GM23338 (cell line): ENCODE measurements around the gene PPP2R5C. TPM values are rescaled to one million over a fixed set of nuclear protein-coding genes. Genes with fewer than 3 reads are reported as not detected.

ENCODE experiments used
- ATAC-seq: fragments of 200-7000 bp; cut with Tn5 transposase; 3 replicates; pipeline ENCODE4 v1.9.1; 2020
- DNase-seq: peaks from one replicate; pipeline ENCODE4 v3.0.0-alpha.2; 2015; ENCODE audit warnings: low spot score
- H2AFZ ChIP-seq: fragments of 200-600 bp; sonication (generic); 2 replicates; pipeline ENCODE4 v1.8.0; 2016; ENCODE audit warnings: antibody characterized with exemption, mild to moderate bottlenecking, moderate library complexity
- H3F3A ChIP-seq: fragments of 200-600 bp; sonication (generic); replicated peaks from 2 replicates; pipeline ENCODE4 v1.8.0; 2017; ENCODE audit warnings: antibody characterized with exemption, mixed run types, low read depth
- H3K27ac ChIP-seq: fragments of 200-600 bp; sonication (generic); 2 replicates; pipeline ENCODE4 v1.6.1; 2016; ENCODE audit warnings: low read depth
- H3K27me3 ChIP-seq: fragments of 200-600 bp; sonication (generic); 2 replicates; pipeline ENCODE4 v1.8.0; 2016; ENCODE audit warnings: mild to moderate bottlenecking, mixed run types, moderate library complexity; ENCODE audit not compliant: insufficient read depth
- H3K36me3 ChIP-seq: fragments of 200-600 bp; sonication (generic); 2 replicates; pipeline ENCODE4 v1.8.0; 2016; ENCODE audit warnings: mild to moderate bottlenecking; ENCODE audit not compliant: insufficient read depth
- H3K4me1 ChIP-seq: fragments of 200-600 bp; sonication (generic); 2 replicates; pipeline ENCODE4 v1.8.0; 2016; ENCODE audit warnings: mild to moderate bottlenecking, moderate library complexity; ENCODE audit not compliant: insufficient read depth
- H3K4me2 ChIP-seq: fragments of 200-600 bp; sonication (generic); 2 replicates; pipeline ENCODE4 v1.7.1; 2017; ENCODE audit warnings: mixed run types
- H3K4me3 ChIP-seq: fragments of 200-600 bp; sonication (generic); 2 replicates; pipeline ENCODE4 v1.6.1; 2016; ENCODE audit warnings: mixed run types
- H3K79me2 ChIP-seq: fragments of 200-600 bp; sonication (generic); replicated peaks from 2 replicates; pipeline ENCODE4 v1.8.0; 2017; ENCODE audit warnings: mild to moderate bottlenecking; ENCODE audit not compliant: insufficient read depth
- H3K9me2 ChIP-seq: fragments of 200-600 bp; sonication (generic); 2 replicates; pipeline ENCODE4 v1.8.0; 2017; ENCODE audit not compliant: insufficient read depth
- H4K20me1 ChIP-seq: fragments of 200-600 bp; sonication (generic); replicated peaks from 2 replicates; pipeline ENCODE4 v1.8.0; 2017; ENCODE audit warnings: mild to moderate bottlenecking; ENCODE audit not compliant: insufficient read depth
- H3K27ac Mint-ChIP-seq: 2 replicates; pipeline ENCODE4 v1.8.0; 2020; ENCODE audit warnings: inconsistent platforms, mild to moderate bottlenecking, moderate library complexity, mixed read lengths
- H3K27me3 Mint-ChIP-seq: 3 replicates; pipeline ENCODE4 v1.8.0; 2022; ENCODE audit warnings: low read depth, mild to moderate bottlenecking, moderate library complexity, mixed read lengths, inconsistent platforms; ENCODE audit not compliant: insufficient read depth, poor library complexity
- H3K36me3 Mint-ChIP-seq: 3 replicates; pipeline ENCODE4 v1.8.0; 2021; ENCODE audit warnings: low read depth, mild to moderate bottlenecking, inconsistent platforms, moderate library complexity, mixed read lengths
- H3K4me1 Mint-ChIP-seq: 3 replicates; pipeline ENCODE4 v1.8.0; 2020; ENCODE audit warnings: mild to moderate bottlenecking, inconsistent platforms, mixed read lengths
- H3K4me3 Mint-ChIP-seq: 3 replicates; pipeline ENCODE4 v1.8.0; 2021; ENCODE audit warnings: moderate library complexity, mild to moderate bottlenecking, inconsistent platforms, mixed read lengths
- H3K9me3 Mint-ChIP-seq: 3 replicates; pipeline ENCODE4 v1.8.0; 2020; ENCODE audit warnings: moderate library complexity, mild to moderate bottlenecking, inconsistent platforms, mixed read lengths
- CREB1 ChIP-seq: fragments of 250-450 bp; sonication (Bioruptor Pico); IDR thresholded peaks from 2 replicates; pipeline ENCODE4 v1.5.0; 2020; ENCODE audit warnings: low read depth, mild to moderate bottlenecking, moderate library complexity
- CTCF ChIP-seq, 2 experiments: fragments of 200-600 bp in 1 of 2; sonication (generic) in 1 of 2; conservative IDR thresholded peaks; 2 replicates each; pipeline versions ENCODE4 v1.5.1 to v1.6.1; 2016 to 2017; ENCODE audit warnings: antibody characterized with exemption in 2 of 2, low read depth in 2 of 2, mild to moderate bottlenecking in 2 of 2, moderate library complexity in 1 of 2
- EZH2 ChIP-seq: fragments of 200-600 bp; sonication (generic); IDR thresholded peaks from one replicate; pipeline ENCODE4 v1.8.0; 2017; ENCODE audit warnings: antibody characterized with exemption, mild to moderate bottlenecking, low read depth; ENCODE audit not compliant: unreplicated experiment
- EZH2phosphoT487 ChIP-seq: fragments of 200-600 bp; sonication (generic); IDR thresholded peaks from one replicate; pipeline ENCODE4 v1.8.1; 2018; ENCODE audit warnings: antibody characterized with exemption; ENCODE audit not compliant: unreplicated experiment
- JUNB ChIP-seq: IDR thresholded peaks from one replicate; pipeline ENCODE4 v1.6.1; 2016; ENCODE audit warnings: antibody characterized with exemption; ENCODE audit not compliant: unreplicated experiment
- NANOG ChIP-seq: IDR thresholded peaks from 2 replicates; pipeline ENCODE4 v1.6.1; 2016; ENCODE audit warnings: antibody characterized with exemption, borderline replicate concordance
- POLR2AphosphoS5 ChIP-seq: IDR thresholded peaks from 2 replicates; pipeline ENCODE4 v1.6.1; 2016; ENCODE audit warnings: antibody characterized with exemption, low read depth
- REST ChIP-seq: IDR thresholded peaks from one replicate; pipeline ENCODE4 v1.6.1; 2018; ENCODE audit warnings: antibody characterized with exemption; ENCODE audit not compliant: unreplicated experiment
- ZNF114 ChIP-seq: fragments of 250-450 bp; sonication (Bioruptor Pico); IDR thresholded peaks from 2 replicates; pipeline ENCODE4 v1.5.0; 2020; ENCODE audit warnings: mild to moderate bottlenecking, moderate library complexity
- ZNF331 ChIP-seq: fragments of 250-450 bp; sonication (Bioruptor Pico); IDR thresholded peaks from 2 replicates; pipeline ENCODE4 v1.5.0; 2020; ENCODE audit warnings: low read depth, mild to moderate bottlenecking, moderate library complexity
- polyA plus RNA-seq: library from polyadenylated mRNA; unstranded; fragments of >200 nt; fragmentation: Nextera tagmentation; extraction: Ambion mirVana; gene quantifications from 2 replicates; pipeline ENCODE4 v1.2.1, GENCODE V29; 2016
- total RNA-seq: library from RNA; depleted of rRNA; stranded (reverse); fragments of >200 nt; shearing (Covaris generic); gene quantifications from 2 replicates; pipeline ENCODE4 v1.2.3, GENCODE V29; 2014
- TF ChIP-seq, protein P1 (sequence below): fragments of 250-450 bp; sonication (Bioruptor Pico); IDR thresholded peaks from 2 replicates; pipeline ENCODE4 v1.5.0; 2020; ENCODE audit warnings: mild to moderate bottlenecking, moderate library complexity

PPP2R5C gene
- total and polyA plus RNA-seq, 2 experiments from 2014 or later = 75.4 to 79.7 TPM

DNA sequence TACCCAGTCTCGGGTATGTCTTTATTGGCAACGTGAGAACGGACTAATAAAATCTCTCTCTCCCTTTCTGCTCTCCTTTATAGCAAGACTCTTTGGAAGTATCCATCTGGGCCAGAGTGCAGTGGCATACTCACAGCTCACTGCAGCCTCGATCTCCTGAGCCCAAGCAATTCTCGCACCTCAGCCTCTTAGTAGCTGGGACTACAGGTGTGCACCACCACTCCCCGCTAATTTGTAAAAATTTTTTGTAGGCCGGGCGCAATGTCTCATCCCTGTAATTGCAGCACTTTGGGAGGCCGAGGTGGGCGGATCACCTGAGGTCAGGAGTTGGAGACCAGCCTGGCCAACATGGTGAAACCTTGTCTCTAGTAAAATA is 33.2 kb upstream of the PPP2R5C start:
- no peaks in the 10 kb centered on the region for H4K20me1 ChIP-seq
- no peak for TF ChIP-seq ZNF114 (CRISPR knock-in tag)
- no peak for TF ChIP-seq JUNB
- no peak for TF ChIP-seq CTCF (conservative IDR thresholded peaks at IDR 0.05; ENCODE audit: low read depth in 2 of 2)
- H3K36me3 ChIP-seq = no peaks in the 10 kb centered on the region
- H3K9me2 ChIP-seq = peaks cover 12% of the 10 kb centered on the region
- ATAC-seq (no peak), DNase-seq (no peak)
- Mint-ChIP-seq H3K9me3 (no peaks in the 10 kb centered on the region), H3K4me3 (no peak overlapping the region), H3K4me1 (peaks cover 19% of the 10 kb centered on the region), H3K27ac (no peak overlapping the region), H3K36me3 (no peaks in the 10 kb centered on the region), H3K27me3 (peaks cover 11% of the 10 kb centered on the region)
- H3K4me3 ChIP-seq = no peak overlapping the region
- no peaks in the 10 kb centered on the region for H3K27me3 ChIP-seq
- no peaks in the 10 kb centered on the region for H3F3A ChIP-seq
- H3K79me2 ChIP-seq = no peaks in the 10 kb centered on the region
- H2AFZ ChIP-seq = no peak overlapping the region
- H3K27ac ChIP-seq = no peak overlapping the region
- H3K4me1 ChIP-seq = peaks cover 14% of the 10 kb centered on the region
- H3K4me2 ChIP-seq = no peak overlapping the region

DNA sequence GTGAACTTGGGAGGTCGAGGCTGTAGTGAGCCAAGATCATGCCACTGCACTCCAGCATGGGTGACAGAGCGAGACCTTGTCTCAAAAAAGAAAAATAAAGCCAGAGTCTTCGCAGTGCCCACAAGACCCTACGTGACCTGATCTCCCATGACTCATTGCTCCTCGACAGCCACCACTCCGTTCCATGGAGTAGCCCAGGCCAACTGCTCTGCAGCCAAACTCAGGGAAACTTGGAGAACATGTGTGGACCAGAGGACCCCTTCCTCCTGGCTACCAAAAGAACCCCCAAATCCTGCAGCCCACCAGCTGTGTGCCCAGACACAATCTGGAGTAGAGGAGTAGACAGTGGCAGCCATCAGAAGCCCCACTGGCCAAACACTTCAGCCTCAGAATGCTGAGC is 32.1 kb upstream of the PPP2R5C start:
- no peak overlapping the region for H3K27ac ChIP-seq
- no peaks in the 10 kb centered on the region for H4K20me1 ChIP-seq
- peaks cover 12% of the 10 kb centered on the region for H3K9me2 ChIP-seq
- H3F3A ChIP-seq = no peaks in the 10 kb centered on the region
- Mint-ChIP-seq H3K4me3 (no peak overlapping the region), H3K4me1 (peaks cover 19% of the 10 kb centered on the region), H3K36me3 (no peaks in the 10 kb centered on the region), H3K9me3 (no peaks in the 10 kb centered on the region), H3K27me3 (peaks cover 15% of the 10 kb centered on the region), H3K27ac (no peak overlapping the region)
- no peak overlapping the region for H3K4me3 ChIP-seq
- no peak for DNase-seq
- no peak overlapping the region for H3K4me2 ChIP-seq
- no peaks in the 10 kb centered on the region for H3K27me3 ChIP-seq
- H2AFZ ChIP-seq = no peak overlapping the region
- no peak for ATAC-seq
- no peaks in the 10 kb centered on the region for H3K79me2 ChIP-seq
- peaks cover 14% of the 10 kb centered on the region for H3K4me1 ChIP-seq
- no peaks in the 10 kb centered on the region for H3K36me3 ChIP-seq
- TF ChIP-seq CREB1 (CRISPR knock-in tag) = no peak
- TF ChIP-seq EZH2phosphoT487 = no peak
- TF ChIP-seq EZH2 = no peak
- no peak for TF ChIP-seq NANOG
- no peak for TF ChIP-seq ZNF114 (CRISPR knock-in tag)
- TF ChIP-seq POLR2AphosphoS5 = no peak
- TF ChIP-seq, protein P1, sequence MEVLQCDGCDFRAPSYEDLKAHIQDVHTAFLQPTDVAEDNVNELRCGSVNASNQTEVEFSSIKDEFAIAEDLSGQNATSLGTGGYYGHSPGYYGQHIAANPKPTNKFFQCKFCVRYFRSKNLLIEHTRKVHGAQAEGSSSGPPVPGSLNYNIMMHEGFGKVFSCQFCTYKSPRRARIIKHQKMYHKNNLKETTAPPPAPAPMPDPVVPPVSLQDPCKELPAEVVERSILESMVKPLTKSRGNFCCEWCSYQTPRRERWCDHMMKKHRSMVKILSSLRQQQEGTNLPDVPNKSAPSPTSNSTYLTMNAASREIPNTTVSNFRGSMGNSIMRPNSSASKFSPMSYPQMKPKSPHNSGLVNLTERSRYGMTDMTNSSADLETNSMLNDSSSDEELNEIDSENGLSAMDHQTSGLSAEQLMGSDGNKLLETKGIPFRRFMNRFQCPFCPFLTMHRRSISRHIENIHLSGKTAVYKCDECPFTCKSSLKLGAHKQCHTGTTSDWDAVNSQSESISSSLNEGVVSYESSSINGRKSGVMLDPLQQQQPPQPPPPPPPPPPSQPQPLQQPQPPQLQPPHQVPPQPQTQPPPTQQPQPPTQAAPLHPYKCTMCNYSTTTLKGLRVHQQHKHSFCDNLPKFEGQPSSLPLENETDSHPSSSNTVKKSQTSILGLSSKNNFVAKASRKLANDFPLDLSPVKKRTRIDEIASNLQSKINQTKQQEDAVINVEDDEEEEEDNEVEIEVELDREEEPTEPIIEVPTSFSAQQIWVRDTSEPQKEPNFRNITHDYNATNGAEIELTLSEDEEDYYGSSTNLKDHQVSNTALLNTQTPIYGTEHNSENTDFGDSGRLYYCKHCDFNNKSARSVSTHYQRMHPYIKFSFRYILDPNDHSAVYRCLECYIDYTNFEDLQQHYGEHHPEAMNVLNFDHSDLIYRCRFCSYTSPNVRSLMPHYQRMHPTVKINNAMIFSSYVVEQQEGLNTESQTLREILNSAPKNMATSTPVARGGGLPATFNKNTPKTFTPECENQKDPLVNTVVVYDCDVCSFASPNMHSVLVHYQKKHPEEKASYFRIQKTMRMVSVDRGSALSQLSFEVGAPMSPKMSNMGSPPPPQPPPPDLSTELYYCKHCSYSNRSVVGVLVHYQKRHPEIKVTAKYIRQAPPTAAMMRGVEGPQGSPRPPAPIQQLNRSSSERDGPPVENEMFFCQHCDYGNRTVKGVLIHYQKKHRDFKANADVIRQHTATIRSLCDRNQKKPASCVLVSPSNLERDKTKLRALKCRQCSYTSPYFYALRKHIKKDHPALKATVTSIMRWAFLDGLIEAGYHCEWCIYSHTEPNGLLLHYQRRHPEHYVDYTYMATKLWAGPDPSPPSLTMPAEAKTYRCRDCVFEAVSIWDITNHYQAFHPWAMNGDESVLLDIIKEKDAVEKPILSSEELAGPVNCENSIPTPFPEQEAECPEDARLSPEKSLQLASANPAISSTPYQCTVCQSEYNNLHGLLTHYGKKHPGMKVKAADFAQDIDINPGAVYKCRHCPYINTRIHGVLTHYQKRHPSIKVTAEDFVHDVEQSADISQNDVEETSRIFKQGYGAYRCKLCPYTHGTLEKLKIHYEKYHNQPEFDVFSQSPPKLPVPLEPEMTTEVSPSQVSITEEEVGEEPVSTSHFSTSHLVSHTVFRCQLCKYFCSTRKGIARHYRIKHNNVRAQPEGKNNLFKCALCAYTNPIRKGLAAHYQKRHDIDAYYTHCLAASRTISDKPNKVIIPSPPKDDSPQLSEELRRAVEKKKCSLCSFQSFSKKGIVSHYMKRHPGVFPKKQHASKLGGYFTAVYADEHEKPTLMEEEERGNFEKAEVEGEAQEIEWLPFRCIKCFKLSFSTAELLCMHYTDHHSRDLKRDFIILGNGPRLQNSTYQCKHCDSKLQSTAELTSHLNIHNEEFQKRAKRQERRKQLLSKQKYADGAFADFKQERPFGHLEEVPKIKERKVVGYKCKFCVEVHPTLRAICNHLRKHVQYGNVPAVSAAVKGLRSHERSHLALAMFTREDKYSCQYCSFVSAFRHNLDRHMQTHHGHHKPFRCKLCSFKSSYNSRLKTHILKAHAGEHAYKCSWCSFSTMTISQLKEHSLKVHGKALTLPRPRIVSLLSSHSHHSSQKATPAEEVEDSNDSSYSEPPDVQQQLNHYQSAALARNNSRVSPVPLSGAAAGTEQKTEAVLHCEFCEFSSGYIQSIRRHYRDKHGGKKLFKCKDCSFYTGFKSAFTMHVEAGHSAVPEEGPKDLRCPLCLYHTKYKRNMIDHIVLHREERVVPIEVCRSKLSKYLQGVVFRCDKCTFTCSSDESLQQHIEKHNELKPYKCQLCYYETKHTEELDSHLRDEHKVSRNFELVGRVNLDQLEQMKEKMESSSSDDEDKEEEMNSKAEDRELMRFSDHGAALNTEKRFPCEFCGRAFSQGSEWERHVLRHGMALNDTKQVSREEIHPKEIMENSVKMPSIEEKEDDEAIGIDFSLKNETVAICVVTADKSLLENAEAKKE (CRISPR knock-in tag) = no peak
- TF ChIP-seq REST = no peak
- no peak for TF ChIP-seq ZNF331 (CRISPR knock-in tag)
